PC-3 (cell line): ENCODE measurements around the gene PPP2R1B.

Experiments
- CTCF ChIP-seq: fragments of 300-600 bp; sonication (generic); conservative IDR thresholded peaks from 2 replicates; pipeline ENCODE4 v1.5.1; 2017; ENCODE audit warnings: antibody characterized with exemption, low read depth, mild to moderate bottlenecking, low read length
- EZH2 ChIP-seq: fragments of 300-600 bp; sonication (generic); IDR thresholded peaks from one replicate; pipeline ENCODE4 v1.6.1; 2017; ENCODE audit warnings: antibody characterized with exemption, mild to moderate bottlenecking, low read length; ENCODE audit not compliant: unreplicated experiment
- EZH2phosphoT487 ChIP-seq: fragments of 300-600 bp; sonication (generic); IDR thresholded peaks from 2 replicates; pipeline ENCODE4 v1.6.1; 2018; ENCODE audit warnings: mild to moderate bottlenecking, antibody characterized with exemption, low read length, borderline replicate concordance

- TF ChIP-seq EZH2: no peak
- TF ChIP-seq CTCF: no peak
- TF ChIP-seq EZH2phosphoT487: no peak
Measured at GRCh38 chr11:111788464-111788863, 22.3 kb upstream of the PPP2R1B start.
